HG03064 (cell line): ENCODE data around the gene SLC4A8.
"Not testable (repeated sequence)": the region's sequence is repeated elsewhere in the genome, so short reads cannot be mapped to it uniquely, and the experiment has no call there.

Experiments
- ATAC-seq: cut with Tn5 transposase; IDR thresholded peaks from one replicate; pipeline ENCODE4 v1.9.1; 2021; ENCODE audit warnings: low read depth; ENCODE audit not compliant: unreplicated experiment

SLC4A8 gene

GRCh38 chr12:51470116-51470515 lies 45.5 kb downstream of the SLC4A8 start:
- no peak for ATAC-seq

- ATAC-seq: no peak
Observed at GRCh38 chr12:51471111-51471864, 46.7 kb downstream of the SLC4A8 start.

- no peak for ATAC-seq
Observed at GRCh38 chr12:51472984-51473383, 48.4 kb downstream of the SLC4A8 start.

- ATAC-seq: no peak
Observed at GRCh38 chr12:51473947-51474346, 49.3 kb downstream of the SLC4A8 start.

GRCh38 chr12:51475543-51475942 lies 50.9 kb downstream of the SLC4A8 start:
- no peak for ATAC-seq

GRCh38 chr12:51480978-51481377 lies 56.3 kb downstream of the SLC4A8 start:
- no peak for ATAC-seq

GRCh38 chr12:51482929-51483697 lies 58.5 kb downstream of the SLC4A8 start:
- ATAC-seq: no peak

GRCh38 chr12:51484119-51484518 lies 59.5 kb downstream of the SLC4A8 start:
- no peak for ATAC-seq

- ATAC-seq: no peak
Observed at GRCh38 chr12:51488281-51488680, 63.6 kb downstream of the SLC4A8 start.

- ATAC-seq: no peak
Observed at GRCh38 chr12:51493281-51493680, 68.7 kb downstream of the SLC4A8 start.

GRCh38 chr12:51496895-51497294 lies 72.3 kb downstream of the SLC4A8 start:
- no peak for ATAC-seq

- ATAC-seq: no peak
Observed at GRCh38 chr12:51504851-51505250, 80.2 kb downstream of the SLC4A8 start.

GRCh38 chr12:51505360-51506105 lies 80.9 kb downstream of the SLC4A8 start:
- ATAC-seq: no peak

- ATAC-seq: no peak
Observed at GRCh38 chr12:51507178-51507577, 82.5 kb downstream of the SLC4A8 start.

- ATAC-seq: no peak
Observed at GRCh38 chr12:51508285-51508684, 83.7 kb downstream of the SLC4A8 start.

GRCh38 chr12:51511546-51512260 lies 87.1 kb downstream of the SLC4A8 start:
- ATAC-seq: no peak

GRCh38 chr12:51512438-51512837 lies 87.8 kb downstream of the SLC4A8 start:
- ATAC-seq: no peak

GRCh38 chr12:51515037-51515436 lies 90.4 kb downstream of the SLC4A8 start:
- ATAC-seq: not testable (repeated sequence)

- no peak for ATAC-seq
Observed at GRCh38 chr12:51517316-51517715, 92.7 kb downstream of the SLC4A8 start.

GRCh38 chr12:51517800-51518199 lies 93.2 kb downstream of the SLC4A8 start:
- no peak for ATAC-seq

GRCh38 chr12:51519755-51520154 lies 95.1 kb downstream of the SLC4A8 start:
- no peak for ATAC-seq
